AG10803 (cell line): ENCODE data around the gene FXYD1.

Experiments used
- DNase-seq: peaks from one replicate; pipeline ENCODE4 v3.0.0; 2010; ENCODE audit warnings: low read depth
- H3K4me3 ChIP-seq: 2 replicates; pipeline ENCODE4 v1.5.1; 2011; ENCODE audit warnings: mild to moderate bottlenecking, low read length, control low read depth
- TF ChIP-seq, protein P1 (sequence below): conservative IDR thresholded peaks from 2 replicates; pipeline ENCODE4 v1.5.1; 2011; ENCODE audit warnings: mild to moderate bottlenecking, low read length, control low read depth, inconsistent platforms

FXYD1 gene

GRCh38 chr19:35142606-35143230 lies 4.1 kb downstream of the FXYD1 start:
- no peak for DNase-seq
- TF ChIP-seq, protein P1, sequence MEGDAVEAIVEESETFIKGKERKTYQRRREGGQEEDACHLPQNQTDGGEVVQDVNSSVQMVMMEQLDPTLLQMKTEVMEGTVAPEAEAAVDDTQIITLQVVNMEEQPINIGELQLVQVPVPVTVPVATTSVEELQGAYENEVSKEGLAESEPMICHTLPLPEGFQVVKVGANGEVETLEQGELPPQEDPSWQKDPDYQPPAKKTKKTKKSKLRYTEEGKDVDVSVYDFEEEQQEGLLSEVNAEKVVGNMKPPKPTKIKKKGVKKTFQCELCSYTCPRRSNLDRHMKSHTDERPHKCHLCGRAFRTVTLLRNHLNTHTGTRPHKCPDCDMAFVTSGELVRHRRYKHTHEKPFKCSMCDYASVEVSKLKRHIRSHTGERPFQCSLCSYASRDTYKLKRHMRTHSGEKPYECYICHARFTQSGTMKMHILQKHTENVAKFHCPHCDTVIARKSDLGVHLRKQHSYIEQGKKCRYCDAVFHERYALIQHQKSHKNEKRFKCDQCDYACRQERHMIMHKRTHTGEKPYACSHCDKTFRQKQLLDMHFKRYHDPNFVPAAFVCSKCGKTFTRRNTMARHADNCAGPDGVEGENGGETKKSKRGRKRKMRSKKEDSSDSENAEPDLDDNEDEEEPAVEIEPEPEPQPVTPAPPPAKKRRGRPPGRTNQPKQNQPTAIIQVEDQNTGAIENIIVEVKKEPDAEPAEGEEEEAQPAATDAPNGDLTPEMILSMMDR = peak; percentile 43
- H3K4me3 ChIP-seq = no peak overlapping the region

DNA sequence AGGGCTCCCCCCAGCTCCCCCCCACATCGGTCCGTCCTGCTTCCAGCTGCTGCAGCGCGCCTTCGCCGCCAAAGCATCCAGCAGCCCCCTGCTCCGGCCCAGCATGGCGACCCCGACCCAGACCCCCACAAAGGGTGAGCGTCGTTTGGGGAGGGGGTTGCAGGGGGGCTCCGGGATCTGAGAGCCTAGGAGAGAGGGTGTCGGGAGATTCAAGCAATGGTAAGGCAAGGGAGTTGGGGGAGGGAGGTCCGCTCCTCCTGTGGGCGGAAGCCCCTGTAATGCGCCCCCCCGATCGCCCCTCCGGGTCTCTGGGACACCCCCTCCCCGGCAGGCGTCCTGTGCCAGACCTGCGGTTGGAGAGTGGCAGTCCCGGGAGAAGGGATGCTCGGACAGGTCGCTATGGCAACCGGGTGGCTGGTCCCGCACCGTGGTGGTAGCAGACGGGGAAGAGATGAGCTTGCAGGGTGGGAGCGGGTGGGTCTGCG lies 4.6 kb downstream of the FXYD1 start, which contains the start of gene FXYD7:
TSS of gene FXYD7 (plus strand) at position 25 of the 485 bp plus-strand sequence. CDS start at position 104, 79 bp downstream.
- TF ChIP-seq, protein P1 = no peak
- no peak within 1 kb of the TSS for H3K4me3 ChIP-seq
- no peak for DNase-seq

GRCh38 chr19:35143818-35144217 lies 5.2 kb downstream of the FXYD1 start:
- TF ChIP-seq, protein P1 = no peak
- no peak for DNase-seq

DNA sequence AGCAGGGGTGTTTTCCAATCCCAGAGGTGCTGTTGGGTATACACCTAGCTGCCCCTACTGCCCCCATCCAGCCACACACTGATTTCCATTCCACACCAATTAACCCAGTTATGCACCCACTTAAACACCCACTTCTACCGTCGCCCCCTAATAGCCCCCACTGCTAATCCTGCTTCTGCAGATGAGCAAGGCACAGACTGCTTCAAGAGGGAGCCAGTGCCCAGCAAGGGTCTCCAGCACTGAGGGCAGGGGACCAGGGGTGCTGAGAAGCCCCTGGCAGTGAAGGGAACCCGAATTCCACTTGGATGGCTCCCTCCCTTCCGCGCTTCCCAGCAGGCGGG lies 5.6 kb downstream of the FXYD1 start:
- no peak overlapping the region for H3K4me3 ChIP-seq
- TF ChIP-seq, protein P1 = no peak
- DNase-seq = no peak

More at GRCh38 chr19:35143818-35144217, 5.2 kb downstream of the FXYD1 start:
- H3K4me3 ChIP-seq = no peak overlapping the region

- no peak for DNase-seq
- H3K4me3 ChIP-seq = no peak overlapping the region
- TF ChIP-seq, protein P1 = no peak
Observed at GRCh38 chr19:35144600-35145436, 6.2 kb downstream of the FXYD1 start.

DNA sequence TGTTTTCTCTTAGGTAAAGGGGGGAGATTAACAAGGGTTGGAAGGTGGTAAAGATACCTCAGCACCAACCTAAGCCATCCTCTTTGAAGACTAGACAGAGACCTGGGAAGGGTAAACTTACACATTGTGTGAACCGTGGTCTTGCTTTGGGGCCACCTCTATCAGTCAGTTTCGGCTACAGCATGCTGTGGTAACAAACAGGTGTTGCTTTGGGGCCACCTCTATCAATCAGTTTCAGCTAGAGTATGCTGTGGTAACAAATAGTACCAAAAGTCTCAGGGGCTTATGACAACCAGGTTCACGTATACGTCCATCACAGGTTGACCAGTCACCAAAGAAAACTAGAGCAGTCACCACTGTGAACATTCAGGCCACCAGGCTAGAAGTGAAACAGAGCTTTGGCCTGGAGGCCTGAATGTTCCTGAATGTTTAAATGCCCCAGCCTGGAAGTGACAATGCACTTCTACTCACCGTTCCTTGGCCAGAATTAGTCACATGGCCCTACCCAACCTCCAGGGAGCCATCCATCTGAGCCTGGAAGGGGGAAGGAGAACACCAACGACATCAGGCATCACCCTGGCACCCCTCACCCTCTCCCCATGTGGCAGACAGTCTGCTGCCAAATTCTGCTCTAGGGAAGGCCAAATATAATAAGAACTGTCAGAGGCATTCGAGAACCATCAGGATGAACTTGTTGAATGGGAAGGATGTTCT lies 8.3 kb downstream of the FXYD1 start:
- H3K4me3 ChIP-seq = no peak overlapping the region
- TF ChIP-seq, protein P1 = no peak
- no peak for DNase-seq
